Measurements from ENCODE around the gene SLC25A25.
"Not testable (repeated sequence)": the region's sequence is repeated elsewhere in the genome, so short reads cannot be mapped to it uniquely, and the experiment has no call there.

Gene SLC25A25

GRCh38 chr9:128067645-128068385 lies at the start of gene SLC25A25:
SLC25A25 (plus strand) TSS chr9:128068232; CDS start chr9:128068320, 88 bp downstream.
- DNase-seq, result peak; percentile 100

- DNase-seq, result no peak
These were observed 47.3 kb upstream of the SLC25A25 start for GRCh38 chr9:128020692-128021091.

- no peak for DNase-seq
These were observed 46.9 kb upstream of the SLC25A25 start for GRCh38 chr9:128021098-128021497.

GRCh38 chr9:128022886-128023285 lies 45.1 kb upstream of the SLC25A25 start:
- DNase-seq, result no peak

- DNase-seq, result not testable (repeated sequence)
These were observed 44.4 kb upstream of the SLC25A25 start for GRCh38 chr9:128023671-128024070.

GRCh38 chr9:128024761-128025308 lies 43.2 kb upstream of the SLC25A25 start:
- no peak for DNase-seq

GRCh38 chr9:128025736-128026135 lies 42.3 kb upstream of the SLC25A25 start:
- DNase-seq, result no peak

- peak; percentile 78 for DNase-seq
These were observed 41.7 kb upstream of the SLC25A25 start for GRCh38 chr9:128026255-128026772.

GRCh38 chr9:128026773-128027541 lies 41.1 kb upstream of the SLC25A25 start:
- peak; percentile 57 for DNase-seq

- DNase-seq, result no peak
These were observed 40.3 kb upstream of the SLC25A25 start for GRCh38 chr9:128027705-128028104.

GRCh38 chr9:128033609-128034008 lies 34.4 kb upstream of the SLC25A25 start:
- DNase-seq, result no peak

GRCh38 chr9:128034821-128035652 lies 33.0 kb upstream of the SLC25A25 start:
- peak; percentile 63 for DNase-seq

- DNase-seq, result not testable (repeated sequence)
These were observed 31.5 kb upstream of the SLC25A25 start for GRCh38 chr9:128036522-128036921.

GRCh38 chr9:128040783-128041182 lies 27.2 kb upstream of the SLC25A25 start:
- DNase-seq, result not testable (repeated sequence)

- DNase-seq, result no peak
These were observed 26.0 kb upstream of the SLC25A25 start for GRCh38 chr9:128042043-128042442.

- DNase-seq, result no peak
These were observed 24.6 kb upstream of the SLC25A25 start for GRCh38 chr9:128043467-128043868.

- not testable (repeated sequence) for DNase-seq
These were observed 22.6 kb upstream of the SLC25A25 start for GRCh38 chr9:128045409-128045808.

GRCh38 chr9:128045831-128046230 lies 22.2 kb upstream of the SLC25A25 start:
- no peak for DNase-seq

- DNase-seq, result no peak
These were observed 20.8 kb upstream of the SLC25A25 start for GRCh38 chr9:128047231-128047630.

- DNase-seq, result no peak
These were observed 19.4 kb upstream of the SLC25A25 start for GRCh38 chr9:128048663-128049062.

GRCh38 chr9:128049843-128050242 lies 18.2 kb upstream of the SLC25A25 start:
- no peak for DNase-seq

GRCh38 chr9:128051932-128052709 lies 15.9 kb upstream of the SLC25A25 start:
- DNase-seq, result no peak

Data from activated naive CD4-positive, alpha-beta T cell treated with Interleukin-2 at 50 U/mL for 16 hours (primary cell).